NCI-H1436 treated with DMSO at 0.1 percent for 48 hours (cell line): ENCODE data around the gene BMAL1.

Source experiments
- DNase-seq: peaks from one replicate; lab custom pipeline; 2025; lab: John Stamatoyannopoulos, UW

The BMAL1 gene

GRCh38 chr11:13343931-13344717 is 66.5 kb downstream of the BMAL1 start:
- DNase-seq: no peak

- no peak for DNase-seq
Observed at GRCh38 chr11:13344818-13345217, 67.2 kb downstream of the BMAL1 start.

- no peak for DNase-seq
Observed at GRCh38 chr11:13346470-13346869, 68.9 kb downstream of the BMAL1 start.

- no peak for DNase-seq
Observed at GRCh38 chr11:13347901-13348300, 70.3 kb downstream of the BMAL1 start.

GRCh38 chr11:13348305-13348704 is 70.7 kb downstream of the BMAL1 start:
- DNase-seq: no peak

- DNase-seq: no peak
Observed at GRCh38 chr11:13349046-13349445, 71.5 kb downstream of the BMAL1 start.

- no peak for DNase-seq
Observed at GRCh38 chr11:13349581-13349980, 72.0 kb downstream of the BMAL1 start.

GRCh38 chr11:13352711-13353110 is 75.1 kb downstream of the BMAL1 start:
- DNase-seq: no peak

GRCh38 chr11:13354335-13354734 is 76.7 kb downstream of the BMAL1 start:
- DNase-seq: no peak

GRCh38 chr11:13355191-13355590 is 77.6 kb downstream of the BMAL1 start:
- DNase-seq: no peak

- DNase-seq: no peak
Observed at GRCh38 chr11:13357232-13357631, 79.6 kb downstream of the BMAL1 start.

GRCh38 chr11:13358596-13359270 is 81.1 kb downstream of the BMAL1 start:
- DNase-seq: no peak

GRCh38 chr11:13362596-13363109 is 85.1 kb downstream of the BMAL1 start:
- DNase-seq: no peak

- DNase-seq: no peak
Observed at GRCh38 chr11:13364388-13364787, 86.8 kb downstream of the BMAL1 start.

- DNase-seq: no peak
Observed at GRCh38 chr11:13366266-13367026, 88.9 kb downstream of the BMAL1 start.

GRCh38 chr11:13367115-13367514 is 89.5 kb downstream of the BMAL1 start:
- no peak for DNase-seq

- no peak for DNase-seq
Observed at GRCh38 chr11:13368041-13368446, 90.5 kb downstream of the BMAL1 start.

GRCh38 chr11:13373216-13373615 is 95.6 kb downstream of the BMAL1 start:
- DNase-seq: no peak

GRCh38 chr11:13375798-13376197 is 98.2 kb downstream of the BMAL1 start:
- no peak for DNase-seq

- no peak for DNase-seq
Observed at GRCh38 chr11:13376402-13376801, 98.8 kb downstream of the BMAL1 start.

GRCh38 chr11:13376838-13377237 is 99.2 kb downstream of the BMAL1 start:
- no peak for DNase-seq

GRCh38 chr11:13378316-13378715 is 100.7 kb downstream of the BMAL1 start:
- no peak for DNase-seq

GRCh38 chr11:13380731-13381130 is 103.1 kb downstream of the BMAL1 start:
- DNase-seq: no peak
